Erythroblast (primary cell): Measurements from ENCODE around the gene SIGLEC10.

Experiments
- GATA1 ChIP-seq: IDR thresholded peaks from 2 replicates; pipeline ENCODE4 v1.6.1; 2011; ENCODE audit warnings: low read depth, mild to moderate bottlenecking, control low read depth, low read length, moderate library complexity
- POLR2A ChIP-seq: IDR thresholded peaks from 2 replicates; pipeline ENCODE4 v1.6.1; 2011; ENCODE audit warnings: mild to moderate bottlenecking, low read length

GRCh38 chr19:51377422-51377821, 40.0 kb downstream of the SIGLEC10 start:
- no peak for TF ChIP-seq POLR2A
- TF ChIP-seq GATA1: no peak
